GM19351 (cell line): ENCODE results near the gene ZNF837.
"Not testable (repeated sequence)": the region's sequence is repeated elsewhere in the genome, so short reads cannot be mapped to it uniquely, and the experiment has no call there.

Experiments used
- ATAC-seq: cut with Tn5 transposase; IDR thresholded peaks from one replicate; pipeline ENCODE4 v1.9.1; 2021; ENCODE audit warnings: mild to moderate bottlenecking, moderate library complexity; ENCODE audit not compliant: unreplicated experiment

Gene ZNF837

GRCh38 chr19:58380662-58381459 lies at the start of gene ZNF837:
Gene ZNF837, minus strand, starts transcription at chr19:58381030. Its CDS starts 11,698 bp downstream, at chr19:58369332.
- peak; percentile 84 for ATAC-seq

GRCh38 chr19:58429745-58430144 lies 48.9 kb upstream of the ZNF837 start:
- ATAC-seq, result no peak

DNA sequence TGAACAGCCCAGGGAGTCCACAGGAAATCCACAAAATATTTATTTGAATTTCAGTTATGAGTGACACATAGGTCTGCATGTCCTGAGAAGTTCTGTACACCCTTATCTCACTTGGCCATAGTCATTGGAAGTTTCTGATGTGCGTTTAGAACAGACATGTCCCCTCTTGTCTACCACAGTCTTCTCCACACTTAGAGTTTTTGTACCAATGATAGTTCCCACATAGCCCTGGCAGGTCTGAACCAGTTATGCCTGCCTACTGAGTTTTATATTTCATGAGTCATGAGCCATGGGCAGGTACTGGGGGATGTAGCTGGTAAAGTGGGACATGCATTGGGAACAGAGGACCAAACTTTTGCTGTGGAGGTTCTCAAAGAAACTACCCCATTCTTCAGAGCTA lies 47.8 kb upstream of the ZNF837 start:
- no peak for ATAC-seq

DNA sequence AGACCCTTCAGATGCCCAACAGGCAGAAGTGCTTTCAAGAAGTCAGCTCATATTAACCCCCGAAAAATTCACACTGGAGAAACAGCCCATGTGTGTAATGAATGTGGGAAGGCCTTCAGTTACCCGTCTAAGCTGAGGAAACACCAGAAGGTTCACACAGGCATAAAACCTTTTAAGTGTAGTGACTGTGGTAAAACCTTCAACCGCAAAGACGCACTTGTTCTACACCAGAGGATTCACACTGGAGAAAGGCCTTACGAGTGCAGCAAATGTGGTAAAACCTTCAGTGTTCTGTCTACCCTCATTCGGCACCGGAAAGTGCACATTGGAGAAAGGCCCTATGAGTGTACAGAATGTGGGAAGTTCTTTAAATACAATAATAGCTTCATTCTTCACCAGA lies 36.2 kb upstream of the ZNF837 start:
- no peak for ATAC-seq

- ATAC-seq, result no peak
These were observed 35.8 kb upstream of the ZNF837 start for GRCh38 chr19:58416604-58417003.

GRCh38 chr19:58409010-58409790 lies 28.4 kb upstream of the ZNF837 start:
- ATAC-seq, result no peak

DNA sequence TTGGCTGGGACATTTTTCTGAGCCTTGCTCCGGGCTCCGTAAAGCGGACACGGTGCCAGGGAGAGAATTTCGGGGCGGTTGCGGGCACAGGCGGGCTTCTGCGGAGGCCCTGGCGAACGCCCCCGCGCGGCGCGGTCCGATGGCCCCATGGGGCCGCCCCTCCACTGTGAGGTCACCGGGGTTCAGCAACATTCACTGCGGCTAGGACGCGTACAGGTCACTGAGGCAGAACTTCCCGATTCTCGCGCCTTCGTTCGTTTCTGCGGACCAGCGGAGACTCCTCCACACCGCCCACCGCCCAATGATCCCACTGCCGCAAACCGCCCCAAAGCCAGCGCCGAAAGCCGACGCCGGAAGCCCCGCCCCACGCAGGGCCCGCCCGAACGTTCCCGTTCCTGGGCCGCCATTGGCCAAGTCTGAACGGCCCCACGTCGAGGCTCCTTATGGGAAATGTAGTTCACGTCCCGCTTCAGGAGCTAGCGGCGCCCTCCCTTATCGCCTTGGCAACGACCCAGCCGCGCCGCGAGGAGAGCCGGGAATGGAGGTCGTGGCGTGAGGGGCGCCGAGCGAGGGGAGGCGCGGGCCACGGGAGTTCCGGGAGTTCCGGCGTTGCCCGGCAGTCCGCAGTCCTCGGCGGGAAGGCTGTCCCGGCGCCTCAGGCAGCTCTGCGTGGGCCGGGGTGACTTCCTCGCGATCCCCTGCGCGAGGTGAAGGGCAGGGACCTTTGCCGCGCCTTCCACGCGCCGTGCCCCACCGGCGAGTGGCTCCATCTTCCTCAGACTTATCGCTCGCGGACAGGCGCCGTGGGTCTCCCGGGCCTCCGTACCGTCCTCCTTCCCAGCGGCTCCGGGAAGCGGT lies 27.6 kb upstream of the ZNF837 start, which contains the start of gene ZNF584:
TSS of gene ZNF584 (plus strand) at position 498 of the 858 bp plus-strand sequence. CDS start 499 bp downstream, outside the sequence.
- ATAC-seq, result peak; percentile 88

DNA sequence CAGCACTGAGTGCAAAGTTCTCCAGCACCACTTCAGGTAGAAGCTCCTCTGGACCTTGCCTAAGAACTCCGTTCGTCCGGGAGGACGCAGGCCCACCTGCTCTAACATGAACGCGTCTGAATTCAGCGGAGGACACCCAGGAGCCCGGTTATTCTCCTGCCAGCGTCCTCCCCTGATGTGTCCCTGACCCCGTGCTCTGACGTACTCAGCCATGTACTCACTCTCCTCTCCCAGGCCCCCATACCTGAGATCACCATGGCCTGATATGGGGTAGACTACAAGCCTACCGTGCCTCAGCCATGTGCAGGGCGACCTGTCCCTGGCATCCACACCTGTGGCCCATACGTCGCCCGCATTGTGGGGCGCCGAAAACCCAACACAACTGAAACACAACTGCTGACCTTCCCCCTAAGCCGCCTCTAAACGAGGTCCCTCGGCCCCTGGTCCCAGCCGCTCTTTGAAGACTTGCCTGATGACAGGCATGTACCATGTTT lies 26.9 kb upstream of the ZNF837 start:
- ATAC-seq, result peak; percentile 9

DNA sequence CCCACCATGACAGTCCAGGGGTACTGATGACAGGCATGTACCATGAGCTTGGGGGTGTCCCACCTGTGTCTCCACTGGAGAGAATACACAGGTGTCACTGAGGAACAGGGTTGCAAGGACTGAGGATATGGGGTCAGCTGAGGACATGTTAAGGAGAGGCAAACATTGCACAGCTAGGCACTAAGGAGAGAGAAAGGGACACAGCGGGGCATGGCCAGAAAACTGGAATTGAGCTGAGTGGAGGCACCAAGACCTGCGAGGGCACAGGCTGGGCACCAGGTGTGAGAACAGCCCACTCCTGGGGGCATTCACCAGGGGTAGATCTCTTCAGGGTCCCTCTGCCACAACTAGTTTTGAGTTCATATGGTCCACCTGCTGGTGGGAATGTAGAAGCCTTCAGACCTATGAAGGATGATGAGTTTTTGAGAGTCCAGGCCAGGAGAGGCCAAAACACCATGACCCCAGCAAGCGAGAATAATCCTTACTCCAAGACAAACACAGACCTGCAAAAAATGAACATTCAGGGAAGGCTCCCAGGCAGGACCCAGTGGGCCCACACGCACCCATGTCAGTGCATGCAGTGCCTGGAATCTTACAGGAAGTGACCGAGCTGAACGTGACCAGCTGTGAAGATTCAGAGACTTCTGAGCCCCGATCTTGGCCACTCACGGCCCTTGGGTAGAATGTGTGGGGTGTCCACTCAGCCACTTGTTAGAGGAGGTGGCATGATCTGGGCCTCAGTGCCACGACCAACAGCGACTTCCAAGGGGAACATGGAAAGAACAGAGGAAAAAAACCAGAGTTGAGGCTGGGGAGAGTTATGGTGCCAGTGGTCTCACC lies 26.2 kb upstream of the ZNF837 start:
- no peak for ATAC-seq

DNA sequence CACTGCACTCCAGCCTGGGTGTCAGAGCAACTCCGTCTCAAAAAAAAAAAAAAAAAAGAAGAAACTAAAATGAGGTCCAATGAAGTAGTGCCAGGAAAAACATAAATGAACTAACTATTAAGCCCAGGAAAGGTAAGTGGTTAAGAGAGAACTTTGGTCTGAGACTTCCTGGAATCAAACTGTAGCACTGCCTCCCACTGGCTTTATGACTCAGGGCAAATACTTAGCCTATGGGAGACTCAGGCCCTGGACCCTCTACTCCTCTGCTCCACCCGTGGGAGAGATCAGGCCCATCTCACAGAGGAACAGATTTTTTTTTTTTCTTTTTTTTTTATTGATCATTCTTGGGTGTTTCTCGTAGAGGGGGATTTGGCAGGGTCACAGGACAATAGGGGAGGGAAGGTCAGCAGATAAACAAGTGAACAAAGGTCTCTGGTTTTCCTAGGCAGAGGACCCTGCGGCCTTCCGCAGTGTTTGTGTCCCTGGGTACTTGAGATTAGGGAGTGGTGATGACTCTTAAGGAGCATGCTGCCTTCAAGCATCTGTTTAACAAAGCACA lies 23.2 kb upstream of the ZNF837 start:
- not testable (repeated sequence) for ATAC-seq

GRCh38 chr19:58401840-58402421 lies 21.1 kb upstream of the ZNF837 start:
- no peak for ATAC-seq

- peak; percentile 95 for ATAC-seq
These were observed 20.3 kb upstream of the ZNF837 start for GRCh38 chr19:58400916-58401839.

- no peak for ATAC-seq
These were observed 19.6 kb upstream of the ZNF837 start for GRCh38 chr19:58400316-58400915.

GRCh38 chr19:58399903-58400302 lies 19.1 kb upstream of the ZNF837 start:
- ATAC-seq, result no peak

GRCh38 chr19:58398545-58398944 lies 17.7 kb upstream of the ZNF837 start:
- ATAC-seq, result no peak

- no peak for ATAC-seq
These were observed 17.3 kb upstream of the ZNF837 start for GRCh38 chr19:58398087-58398486.

- ATAC-seq, result no peak
These were observed 16.8 kb upstream of the ZNF837 start for GRCh38 chr19:58397533-58398037.
